Measurements from ENCODE around the gene ZFP62. TPM values are rescaled to one million over a fixed set of nuclear protein-coding genes. Genes with fewer than 3 reads are reported as not detected.
"Not testable (repeated sequence)": the region's sequence is repeated elsewhere in the genome, so short reads cannot be mapped to it uniquely, and the experiment has no call there.

ZFP62 gene
- total RNA-seq (32.6 TPM), polyA plus RNA-seq (17.4 TPM)

- H3K4me3 ChIP-seq (ENCODE audit: low read depth, low read length), result peak within 1 kb of the TSS; percentile 76
- H3K4me1 ChIP-seq (ENCODE audit: insufficient read depth), result no peaks in the 10 kb centered on the region
- peak within 1 kb of the TSS; percentile 94 for H3K27ac ChIP-seq (ENCODE audit: low read depth)
- peak; percentile 79 for DNase-seq (ENCODE audit: extremely low spot score)
- H3K36me3 ChIP-seq (ENCODE audit: insufficient read depth), result no peaks in the 10 kb centered on the region
- WGBS, result under 1% methylated on average over 84 of the region's 84 CpGs
These were observed at the start of gene ZFP62 for GRCh38 chr5:180860887-180861822. Gene ZFP62, minus strand, starts transcription at chr5:180861276. Its CDS starts 57 bp downstream, at chr5:180861219.

GRCh38 chr5:180910735-180911134 lies 49.7 kb upstream of the ZFP62 start:
- H3K36me3 ChIP-seq (ENCODE audit: insufficient read depth), result no peaks in the 10 kb centered on the region
- no peak overlapping the region for H3K4me3 ChIP-seq (ENCODE audit: low read depth, low read length)
- no peak overlapping the region for H3K27ac ChIP-seq (ENCODE audit: low read depth)
- no peak for DNase-seq (ENCODE audit: extremely low spot score)
- WGBS, result 76% methylated on average over 5 of the region's 5 CpGs
- H3K4me1 ChIP-seq (ENCODE audit: insufficient read depth), result no peaks in the 10 kb centered on the region

DNA sequence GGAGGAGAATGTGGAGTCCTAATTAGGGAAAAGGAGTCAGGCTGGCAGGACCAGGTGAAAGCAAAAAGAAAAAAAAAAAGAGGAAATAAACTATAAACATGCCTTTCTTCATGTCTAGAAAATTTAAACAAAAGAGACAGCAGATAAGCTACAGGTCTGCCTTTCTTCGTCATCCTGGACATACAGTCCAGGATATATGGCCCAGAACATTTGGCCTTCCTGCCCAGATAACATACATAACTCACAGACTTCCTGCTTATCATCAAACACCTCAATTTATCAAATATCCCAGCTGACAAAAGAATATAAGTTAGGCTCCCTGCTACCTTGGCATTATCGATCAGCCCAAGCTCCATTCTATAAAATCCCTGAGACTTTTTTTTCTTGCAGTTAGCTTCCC lies 49.1 kb upstream of the ZFP62 start:
- 35% methylated on average over 2 of the region's 2 CpGs for WGBS
- no peak overlapping the region for H3K27ac ChIP-seq (ENCODE audit: low read depth)
- no peaks in the 10 kb centered on the region for H3K36me3 ChIP-seq (ENCODE audit: insufficient read depth)
- no peak for DNase-seq (ENCODE audit: extremely low spot score)
- no peaks in the 10 kb centered on the region for H3K4me1 ChIP-seq (ENCODE audit: insufficient read depth)
- no peak overlapping the region for H3K4me3 ChIP-seq (ENCODE audit: low read depth, low read length)

DNA sequence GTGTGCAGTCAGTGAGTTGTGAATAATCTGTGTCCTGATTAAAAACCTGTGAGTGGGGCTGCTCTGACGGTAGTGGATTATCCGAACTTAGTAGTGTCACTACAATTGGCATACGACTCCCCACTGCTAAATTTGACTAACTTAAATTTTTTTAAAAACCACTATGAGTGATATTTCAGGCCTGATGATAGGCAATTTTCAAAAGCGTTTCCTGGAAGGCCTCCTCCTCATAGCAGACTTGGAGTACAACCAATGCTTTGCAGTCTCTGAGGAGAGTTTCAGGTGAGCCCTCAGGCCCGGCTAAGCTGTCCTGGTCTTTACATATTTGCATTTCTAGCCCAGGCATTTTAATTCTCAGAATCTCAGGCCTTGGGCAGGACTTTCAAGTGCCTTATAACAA lies 48.7 kb upstream of the ZFP62 start:
- Histone ChIP-seq H3K36me3 (ENCODE audit: insufficient read depth) (no peaks in the 10 kb centered on the region), H3K4me1 (ENCODE audit: insufficient read depth) (no peaks in the 10 kb centered on the region), H3K27ac (ENCODE audit: low read depth) (no peak overlapping the region), H3K4me3 (ENCODE audit: low read depth, low read length) (no peak overlapping the region)
- 64% methylated on average over 5 of the region's 5 CpGs for WGBS
- no peak for DNase-seq (ENCODE audit: extremely low spot score)

- Histone ChIP-seq H3K4me3 (ENCODE audit: low read depth, low read length) (no peak overlapping the region), H3K36me3 (ENCODE audit: insufficient read depth) (no peaks in the 10 kb centered on the region), H3K4me1 (ENCODE audit: insufficient read depth) (no peaks in the 10 kb centered on the region), H3K27ac (ENCODE audit: low read depth) (no peak overlapping the region)
- DNase-seq (ENCODE audit: extremely low spot score), result no peak
- 69% methylated on average over 9 of the region's 9 CpGs for WGBS
These were observed 48.1 kb upstream of the ZFP62 start for GRCh38 chr5:180908998-180909731.

DNA sequence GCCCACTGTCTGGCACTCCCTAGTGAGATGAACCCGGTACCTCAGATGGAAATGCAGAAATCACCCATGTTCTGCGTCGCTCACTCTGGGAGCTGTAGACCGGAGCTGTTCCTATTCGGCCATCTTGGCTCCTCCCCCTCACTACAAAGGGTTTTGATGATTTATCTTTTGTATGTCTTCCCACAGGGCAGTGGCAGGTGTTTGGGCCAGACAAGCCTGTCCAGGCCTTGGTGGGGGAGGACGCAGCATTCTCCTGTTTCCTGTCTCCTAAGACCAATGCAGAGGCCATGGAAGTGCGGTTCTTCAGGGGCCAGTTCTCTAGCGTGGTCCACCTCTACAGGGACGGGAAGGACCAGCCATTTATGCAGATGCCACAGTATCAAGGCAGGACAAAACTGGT lies 47.3 kb upstream of the ZFP62 start:
- no peak overlapping the region for H3K27ac ChIP-seq (ENCODE audit: low read depth)
- H3K4me1 ChIP-seq (ENCODE audit: insufficient read depth), result no peaks in the 10 kb centered on the region
- WGBS, result 86% methylated on average over 9 of the region's 9 CpGs
- DNase-seq (ENCODE audit: extremely low spot score), result no peak
- no peaks in the 10 kb centered on the region for H3K36me3 ChIP-seq (ENCODE audit: insufficient read depth)
- no peak overlapping the region for H3K4me3 ChIP-seq (ENCODE audit: low read depth, low read length)

GRCh38 chr5:180901319-180902009 lies 40.4 kb upstream of the ZFP62 start:
- Histone ChIP-seq H3K4me3 (ENCODE audit: low read depth, low read length) (no peak overlapping the region), H3K36me3 (ENCODE audit: insufficient read depth) (no peaks in the 10 kb centered on the region), H3K27ac (ENCODE audit: low read depth) (no peak overlapping the region), H3K4me1 (ENCODE audit: insufficient read depth) (no peaks in the 10 kb centered on the region)
- WGBS, result 82% methylated on average over 7 of the region's 7 CpGs
- no peak for DNase-seq (ENCODE audit: extremely low spot score)

DNA sequence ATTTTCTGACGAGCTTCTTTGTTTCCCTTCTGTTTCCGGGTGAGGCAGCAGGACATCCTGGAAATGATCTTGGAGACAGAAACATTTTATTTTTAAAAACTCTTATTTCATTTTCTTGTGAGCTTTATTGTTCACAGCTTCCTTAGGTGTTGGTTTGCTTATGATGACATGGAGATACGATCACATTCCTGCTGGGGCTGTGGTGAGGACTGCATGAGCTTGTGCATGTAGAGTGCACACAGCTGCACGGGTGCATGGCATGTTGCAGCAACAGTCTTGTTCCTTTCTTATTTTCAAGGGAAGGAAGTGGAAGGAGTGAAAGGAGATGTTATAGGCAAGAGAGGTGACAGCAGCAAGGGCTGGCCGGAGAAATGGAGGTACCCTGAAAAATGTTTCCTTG lies 39.1 kb upstream of the ZFP62 start:
- no peak for DNase-seq (ENCODE audit: extremely low spot score)
- no peak overlapping the region for H3K27ac ChIP-seq (ENCODE audit: low read depth)
- H3K4me1 ChIP-seq (ENCODE audit: insufficient read depth), result no peaks in the 10 kb centered on the region
- H3K36me3 ChIP-seq (ENCODE audit: insufficient read depth), result no peaks in the 10 kb centered on the region
- H3K4me3 ChIP-seq (ENCODE audit: low read depth, low read length), result no peak overlapping the region
- 77% methylated on average over 5 of the region's 5 CpGs for WGBS

GRCh38 chr5:180898621-180899246 lies 37.7 kb upstream of the ZFP62 start, which contains the start of gene BTNL8:
Gene BTNL8, plus strand, starts transcription at chr5:180899159. Its CDS starts 152 bp downstream, at chr5:180899311.
- H3K4me3 ChIP-seq (ENCODE audit: low read depth, low read length), result no peak within 1 kb of the TSS
- H3K36me3 ChIP-seq (ENCODE audit: insufficient read depth), result no peaks in the 10 kb centered on the region
- H3K4me1 ChIP-seq (ENCODE audit: insufficient read depth), result no peaks in the 10 kb centered on the region
- no peak within 1 kb of the TSS for H3K27ac ChIP-seq (ENCODE audit: low read depth)
- DNase-seq (ENCODE audit: extremely low spot score), result no peak
- 87% methylated on average over 9 of the region's 9 CpGs for WGBS

- not testable (repeated sequence) for DNase-seq (ENCODE audit: extremely low spot score); H3K27ac ChIP-seq (ENCODE audit: low read depth); H3K4me1 ChIP-seq (ENCODE audit: insufficient read depth); H3K36me3 ChIP-seq (ENCODE audit: insufficient read depth); H3K4me3 ChIP-seq (ENCODE audit: low read depth, low read length)
- 94% methylated on average over 1 of the region's 1 CpG for WGBS
These were observed 34.3 kb upstream of the ZFP62 start for GRCh38 chr5:180895330-180895729.

GRCh38 chr5:180889381-180889780 lies 28.3 kb upstream of the ZFP62 start:
- WGBS, result 73% methylated on average over 7 of the region's 7 CpGs
- no peak for DNase-seq (ENCODE audit: extremely low spot score)
- Histone ChIP-seq H3K4me1 (ENCODE audit: insufficient read depth) (no peaks in the 10 kb centered on the region), H3K27ac (ENCODE audit: low read depth) (no peak overlapping the region), H3K36me3 (ENCODE audit: insufficient read depth) (no peaks in the 10 kb centered on the region), H3K4me3 (ENCODE audit: low read depth, low read length) (no peak overlapping the region)

DNA sequence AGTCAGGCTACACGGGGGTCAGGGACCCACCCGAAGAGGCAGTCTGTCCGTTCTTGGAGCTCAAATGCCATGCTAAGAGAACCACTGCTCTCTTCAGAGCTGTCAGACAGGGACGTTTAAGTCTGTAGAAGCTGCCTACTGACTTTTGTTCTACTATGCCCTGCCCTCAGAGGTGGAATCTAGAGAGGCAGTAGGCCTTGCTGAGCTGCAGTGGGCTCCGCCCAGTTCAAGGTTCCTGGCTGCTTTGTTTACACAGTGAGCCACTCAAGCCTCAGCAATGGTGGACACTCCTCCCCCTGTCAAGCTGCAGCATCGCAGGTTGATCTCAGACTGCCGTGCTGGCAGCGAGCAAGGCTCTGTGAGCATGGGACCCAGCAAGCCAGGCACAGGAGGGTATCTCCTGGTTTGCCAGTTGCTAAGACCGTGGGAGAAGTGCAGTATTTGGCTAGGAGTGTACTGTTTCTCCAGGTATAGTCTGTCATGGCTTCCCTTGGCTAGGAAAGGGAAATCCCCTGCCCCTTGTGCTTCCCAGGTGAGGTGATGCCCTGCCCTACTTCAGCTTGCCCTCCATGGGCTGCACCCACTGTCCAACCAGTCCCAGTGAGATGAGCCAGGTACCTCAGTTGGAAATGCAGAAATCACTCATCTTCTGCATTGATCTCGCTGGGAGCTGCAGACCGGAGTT lies 24.9 kb upstream of the ZFP62 start:
- H3K27ac ChIP-seq (ENCODE audit: low read depth); H3K4me1 ChIP-seq (ENCODE audit: insufficient read depth); H3K4me3 ChIP-seq (ENCODE audit: low read depth, low read length); H3K36me3 ChIP-seq (ENCODE audit: insufficient read depth); DNase-seq (ENCODE audit: extremely low spot score): not testable (repeated sequence)
- 53% methylated on average over 11 of the region's 11 CpGs for WGBS
